Measurements from ENCODE around the gene NUCKS1.

NUCKS1 gene

DNA sequence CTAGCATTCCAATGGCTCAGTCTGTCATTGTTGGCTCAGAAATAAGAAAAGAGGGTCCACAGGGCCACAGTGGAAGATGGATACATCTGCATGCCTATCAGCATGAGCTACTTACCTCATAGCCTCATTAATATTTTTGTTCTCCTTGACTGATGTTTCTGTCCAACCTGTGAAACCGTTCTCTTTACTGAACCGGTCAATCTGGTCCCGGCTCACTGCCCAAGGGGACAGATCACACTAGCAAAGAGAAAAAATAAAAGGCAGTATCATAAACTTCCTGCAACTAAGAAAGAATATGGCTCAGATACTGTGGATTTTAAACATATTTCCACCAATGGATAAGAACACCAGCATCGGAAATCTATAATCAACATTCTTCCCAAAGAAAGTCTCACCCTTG, 20.6 kb upstream of the NUCKS1 start:
- no peak for DNase-seq (ENCODE audit: low spot score)

- DNase-seq (ENCODE audit: low spot score): no peak
Observed at GRCh38 chr1:205769641-205770365, 19.8 kb upstream of the NUCKS1 start.

DNA sequence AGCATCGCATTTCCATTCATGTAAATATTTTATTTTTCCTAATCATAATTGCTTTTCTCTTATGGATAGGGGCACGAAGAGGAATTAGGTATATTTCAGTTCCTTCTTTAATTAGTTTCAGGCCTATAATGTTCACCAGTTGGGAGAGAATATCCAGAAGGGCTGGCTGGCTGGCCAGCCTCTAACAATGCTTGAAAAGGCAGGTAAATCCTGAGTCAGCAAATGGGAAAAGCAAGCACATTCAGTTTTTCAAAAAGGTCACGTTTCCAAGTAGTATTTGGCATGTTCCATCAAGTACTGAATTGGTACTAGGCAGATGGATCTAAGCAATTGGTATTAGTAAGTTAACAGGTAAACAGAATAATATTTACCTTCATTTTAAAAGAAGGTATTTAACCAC, 17.3 kb upstream of the NUCKS1 start:
- no peak for DNase-seq (ENCODE audit: low spot score)

DNA sequence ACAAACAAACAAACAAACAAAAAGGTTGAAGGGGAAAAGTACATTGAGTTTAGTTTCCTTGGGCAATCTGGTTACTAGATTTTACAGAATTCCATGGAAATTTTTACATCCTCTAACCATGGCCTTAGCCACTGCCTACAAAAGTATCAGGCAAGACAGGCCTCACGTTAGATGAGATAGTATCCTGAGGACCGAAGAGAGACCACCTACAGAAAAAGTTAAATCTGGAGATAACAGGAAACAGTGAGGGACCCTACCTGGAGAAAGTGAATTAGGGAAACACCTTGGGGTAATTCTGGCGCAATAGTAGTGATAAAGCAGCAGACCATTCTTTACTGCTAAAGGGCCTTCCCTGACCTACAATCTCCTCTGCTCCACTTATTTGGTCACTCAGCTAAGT, 16.6 kb upstream of the NUCKS1 start:
- DNase-seq (ENCODE audit: low spot score): no peak

DNA sequence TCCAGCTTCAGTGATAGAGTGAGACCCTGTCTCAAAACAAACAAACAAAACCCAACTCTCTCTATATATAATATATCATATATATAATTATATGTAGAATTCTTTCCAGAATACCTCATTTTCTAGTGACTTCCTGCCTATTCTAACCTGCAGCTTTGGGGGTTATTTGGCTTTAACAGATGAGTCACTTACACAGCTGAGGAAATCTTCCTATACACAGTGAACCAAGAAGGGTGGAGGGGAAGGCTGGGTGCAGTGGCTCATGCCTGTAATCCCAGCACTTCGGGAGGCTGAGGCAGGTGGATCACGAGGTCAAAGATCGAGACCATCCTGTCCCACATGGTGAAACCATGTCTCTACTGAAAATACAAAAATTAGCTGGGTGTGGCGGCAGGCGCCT, 16.1 kb upstream of the NUCKS1 start:
- DNase-seq (ENCODE audit: low spot score): no peak

GRCh38 chr1:205764578-205764977, 14.6 kb upstream of the NUCKS1 start:
- DNase-seq (ENCODE audit: low spot score): no peak

GRCh38 chr1:205763980-205764379, 14.0 kb upstream of the NUCKS1 start:
- DNase-seq (ENCODE audit: low spot score): no peak

DNA sequence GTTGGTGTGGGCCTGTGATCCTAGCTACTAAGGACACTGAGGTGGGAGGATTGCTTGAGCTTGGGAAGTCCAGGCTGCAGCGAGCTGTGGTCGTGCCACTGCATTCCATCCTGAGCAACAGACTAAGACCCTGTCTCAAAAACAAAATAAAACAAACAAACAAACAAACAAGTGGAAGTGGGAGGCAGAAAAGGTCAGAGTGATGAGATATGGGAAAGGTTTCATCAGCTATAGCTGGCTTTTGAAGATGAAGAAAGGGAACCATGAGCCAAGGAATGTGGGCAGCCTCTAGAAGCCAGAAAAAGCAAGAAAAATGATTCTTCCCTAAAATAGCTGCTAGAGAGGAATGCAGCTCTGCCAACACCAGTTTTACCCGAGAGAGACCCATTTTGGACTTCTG, 10.6 kb upstream of the NUCKS1 start:
- no peak for DNase-seq (ENCODE audit: low spot score)

DNA sequence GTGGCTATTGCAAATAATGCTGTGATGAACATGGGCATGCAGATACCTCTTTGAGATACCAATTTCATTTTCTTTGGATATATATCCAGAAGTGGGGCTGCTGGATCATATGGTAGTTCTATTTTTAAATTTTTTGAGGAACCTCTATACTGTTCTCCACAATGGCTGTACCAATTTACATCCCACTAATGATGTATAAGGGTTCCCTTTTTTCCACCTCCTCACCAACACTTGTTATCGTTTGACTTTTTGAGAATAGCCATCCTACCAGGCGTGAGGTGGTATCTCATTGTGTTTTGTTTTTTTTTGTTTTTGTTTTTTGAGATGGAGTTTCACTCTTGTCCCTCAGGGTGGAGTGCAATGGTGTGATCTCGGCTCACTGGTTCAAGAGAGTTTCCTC, 6.6 kb upstream of the NUCKS1 start:
- no peak for DNase-seq (ENCODE audit: low spot score)

DNA sequence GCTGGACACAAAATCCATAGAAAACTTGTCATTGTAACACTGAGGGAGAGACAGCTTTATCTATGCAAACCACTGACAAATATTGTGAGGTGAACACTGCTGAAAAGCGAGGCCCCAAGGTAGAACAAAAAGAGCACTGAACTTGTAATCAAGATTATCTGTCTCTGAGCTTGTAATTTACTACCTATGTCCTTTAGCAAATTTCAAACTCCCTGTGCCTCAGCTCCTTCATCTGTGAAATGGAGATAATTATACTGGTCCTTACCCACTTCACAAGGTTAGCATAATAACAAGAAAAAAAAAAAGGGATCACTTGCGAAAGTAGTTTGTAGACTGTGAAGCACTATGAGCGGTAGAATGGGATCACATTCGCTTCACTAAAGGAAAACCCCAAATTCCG, 4.9 kb upstream of the NUCKS1 start:
- DNase-seq (ENCODE audit: low spot score): no peak

- peak; percentile 17 for DNase-seq (ENCODE audit: low spot score)
Observed at GRCh38 chr1:205751036-205751651, 1.2 kb upstream of the NUCKS1 start.

GRCh38 chr1:205749234-205750137, 496 bp downstream of the NUCKS1 start:
- DNase-seq (ENCODE audit: low spot score): peak; percentile 96

DNA sequence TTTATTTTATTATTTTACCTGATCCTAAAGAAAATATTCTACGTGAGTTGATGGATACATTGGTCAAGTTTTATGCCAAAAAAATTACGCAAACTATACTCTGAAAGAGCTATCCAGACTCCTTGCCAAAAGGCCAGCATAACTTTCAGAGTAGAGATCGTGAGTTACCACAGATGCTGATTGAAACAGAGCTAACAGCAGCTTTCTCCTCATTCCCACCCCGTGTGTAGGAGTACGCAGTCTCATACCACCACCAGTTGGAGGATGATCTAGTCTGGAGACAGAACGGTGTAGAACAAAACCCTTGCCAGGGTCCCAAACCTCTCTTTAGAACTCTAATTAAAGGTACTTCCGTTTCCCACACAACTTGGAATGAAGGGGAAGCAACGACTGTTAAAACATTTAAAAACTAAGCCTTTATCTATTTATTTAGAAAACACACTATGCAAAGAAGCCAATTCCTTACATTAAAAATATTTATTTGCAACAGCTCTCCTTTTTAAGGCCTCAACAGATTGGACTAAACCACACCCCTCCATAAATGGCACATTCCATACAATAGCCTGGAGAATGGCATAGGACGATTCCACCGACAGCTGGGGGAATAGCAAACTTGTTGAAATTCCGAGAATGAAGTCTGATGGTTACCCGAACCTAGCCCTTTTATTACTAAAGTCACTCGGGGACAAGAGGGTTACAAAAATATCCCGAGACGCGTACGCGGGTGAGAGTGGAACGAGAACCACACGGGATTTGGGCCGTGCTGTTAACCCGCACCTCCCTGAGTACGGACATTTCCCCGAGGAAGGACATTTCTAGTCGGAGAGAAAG, 1.4 kb downstream of the NUCKS1 start:
- no peak for DNase-seq (ENCODE audit: low spot score)

DNA sequence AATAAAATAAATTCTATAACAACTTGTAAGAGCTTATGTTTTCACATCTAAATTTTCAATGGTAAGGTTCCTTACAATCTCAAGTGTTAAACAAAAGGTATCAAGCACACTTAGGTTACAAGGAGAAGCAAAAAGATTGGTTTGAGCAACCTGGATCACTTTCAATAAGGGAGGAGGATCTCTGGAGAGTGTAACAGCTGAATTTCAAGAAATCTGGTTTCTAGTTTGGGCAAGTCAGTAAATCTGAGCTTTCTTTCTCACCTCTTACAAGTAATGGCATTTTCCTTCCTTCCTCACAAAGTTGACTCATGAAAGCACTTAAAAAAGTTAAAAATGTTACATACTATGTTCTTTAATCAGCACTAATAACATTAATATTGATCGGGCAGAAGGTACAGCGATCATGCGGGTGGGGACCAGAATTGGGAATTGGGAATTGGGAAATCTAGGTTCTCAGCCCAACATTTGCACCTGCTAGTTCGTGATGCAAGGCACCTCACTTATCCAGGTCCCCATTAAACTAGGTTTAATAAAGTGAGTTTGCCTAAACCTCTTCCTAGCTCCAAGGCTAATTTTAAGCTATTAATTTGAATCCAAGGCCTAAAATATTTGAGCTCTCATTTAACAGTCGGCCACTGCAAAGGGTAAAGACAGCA, 3.1 kb downstream of the NUCKS1 start:
- DNase-seq (ENCODE audit: low spot score): no peak

- DNase-seq (ENCODE audit: low spot score): no peak
Observed at GRCh38 chr1:205744403-205744802, 5.6 kb downstream of the NUCKS1 start.

DNA sequence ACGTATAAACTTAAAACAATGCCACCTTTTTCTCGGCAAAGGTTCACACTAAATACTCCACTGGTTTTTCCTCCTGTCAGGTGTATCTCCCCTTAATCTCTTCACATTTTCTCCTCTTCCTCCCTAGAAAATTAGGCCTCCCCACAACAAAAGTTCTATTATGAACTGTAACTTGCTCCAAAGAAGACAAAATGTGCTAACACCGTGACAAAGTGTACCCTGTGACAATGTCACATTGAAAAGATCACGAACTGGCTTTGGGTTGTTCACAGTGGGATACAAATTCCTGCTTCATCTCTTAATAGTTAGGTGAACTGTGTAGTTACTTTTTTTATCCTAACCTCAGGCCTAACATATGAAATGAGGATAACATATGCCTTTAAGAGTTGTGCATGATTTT, 6.0 kb downstream of the NUCKS1 start:
- DNase-seq (ENCODE audit: low spot score): no peak

DNA sequence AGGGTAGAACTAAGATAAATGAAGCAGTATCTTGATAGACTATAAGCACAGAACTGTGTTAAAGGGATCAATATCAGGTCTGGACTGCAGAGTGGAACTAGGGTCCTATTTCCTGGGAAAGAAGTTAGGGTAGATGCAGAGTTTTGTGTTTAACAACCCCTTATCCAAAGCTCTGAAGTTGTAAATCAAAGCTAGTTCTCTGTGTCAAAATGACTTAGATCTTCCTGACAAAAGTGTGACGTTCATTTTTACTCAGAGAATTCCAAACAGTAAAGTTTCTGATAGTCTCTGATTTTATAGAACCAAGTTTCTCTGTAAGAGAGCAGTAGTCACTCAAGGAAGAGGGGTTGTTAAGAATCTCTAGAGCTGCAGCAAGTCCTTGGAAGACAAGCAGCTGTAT, 8.3 kb downstream of the NUCKS1 start:
- DNase-seq (ENCODE audit: low spot score): no peak

- no peak for DNase-seq (ENCODE audit: low spot score)
Observed at GRCh38 chr1:205739348-205740160, 10.4 kb downstream of the NUCKS1 start.

DNA sequence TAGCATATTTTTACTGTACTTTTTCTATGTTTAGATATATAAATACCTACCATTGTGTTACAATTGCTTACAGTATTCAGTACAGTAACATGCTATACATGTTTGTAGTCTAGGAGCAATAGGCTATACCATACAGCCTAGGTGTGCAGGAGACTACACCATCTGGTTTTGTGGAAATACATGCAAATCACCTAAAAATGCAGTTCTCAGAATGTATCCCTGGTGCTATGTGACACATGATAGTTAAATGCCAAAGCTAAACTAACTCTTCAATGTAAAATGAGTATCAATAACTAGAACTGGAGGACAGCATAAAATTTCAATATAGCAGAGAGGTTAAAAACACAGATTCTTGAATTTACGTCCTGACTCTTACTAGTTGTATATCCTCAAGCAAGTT, 14.8 kb downstream of the NUCKS1 start:
- no peak for DNase-seq (ENCODE audit: low spot score)

DNA sequence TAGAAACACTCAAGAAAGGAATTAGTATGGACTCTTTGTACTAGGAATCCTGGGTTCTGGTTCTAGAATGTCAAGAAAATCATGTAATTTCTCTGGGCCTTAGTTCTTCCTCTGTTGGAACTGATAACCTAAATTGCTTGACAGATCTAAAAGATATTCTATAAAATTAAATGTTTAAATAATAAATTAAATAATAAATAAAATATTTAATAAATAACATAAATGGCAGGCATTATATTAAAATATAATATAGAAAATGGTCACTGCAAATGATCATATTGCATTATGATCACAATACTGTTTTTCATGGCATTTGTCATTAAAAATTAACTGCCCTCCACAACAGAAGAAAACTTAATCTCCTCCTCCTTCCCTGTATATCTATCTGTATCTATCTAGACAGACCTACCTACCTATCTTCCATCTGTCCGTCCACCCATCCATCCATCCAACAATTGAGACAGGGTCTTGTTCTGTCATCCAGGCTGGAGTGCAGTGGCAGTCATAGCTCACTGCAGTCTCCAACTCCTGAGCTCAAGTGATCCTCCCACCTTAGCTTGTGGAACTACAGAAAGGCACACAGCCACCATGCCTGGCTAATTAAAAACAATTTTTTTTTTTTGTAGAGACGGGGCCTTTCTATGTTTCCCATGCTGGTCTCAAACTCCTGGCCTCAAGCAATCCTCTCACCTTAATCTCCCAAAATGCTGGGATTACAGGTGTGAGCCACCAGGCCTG, 16.4 kb downstream of the NUCKS1 start:
- DNase-seq (ENCODE audit: low spot score): no peak
